ENCODE measurements around the gene CTRB1.
"Not testable (repeated sequence)": the region's sequence is repeated elsewhere in the genome, so short reads cannot be mapped to it uniquely, and the experiment has no call there.

The CTRB1 gene

DNA sequence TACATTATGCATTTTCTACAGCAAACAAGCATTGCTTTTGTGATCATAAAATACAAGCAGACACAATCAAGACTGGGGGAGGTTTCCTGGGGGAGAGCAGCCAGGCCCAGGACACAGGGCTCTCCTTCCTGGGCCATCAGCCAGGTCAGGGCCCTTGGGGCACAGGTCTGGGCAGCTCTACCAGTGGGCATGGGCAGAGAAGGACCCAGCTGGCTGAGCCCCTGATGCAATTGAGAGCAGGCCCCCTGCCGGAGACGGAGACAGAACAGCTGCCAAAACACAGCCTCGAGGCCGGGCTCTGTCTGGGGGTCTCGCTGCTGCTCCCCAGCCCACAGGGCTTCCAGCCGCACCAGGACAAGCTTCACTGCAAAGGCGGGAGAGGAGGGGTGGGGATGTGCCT lies 21.8 kb downstream of the CTRB1 start:
- not testable (repeated sequence) for DNase-seq (ENCODE audit: low read depth in 3 of 3)

DNA sequence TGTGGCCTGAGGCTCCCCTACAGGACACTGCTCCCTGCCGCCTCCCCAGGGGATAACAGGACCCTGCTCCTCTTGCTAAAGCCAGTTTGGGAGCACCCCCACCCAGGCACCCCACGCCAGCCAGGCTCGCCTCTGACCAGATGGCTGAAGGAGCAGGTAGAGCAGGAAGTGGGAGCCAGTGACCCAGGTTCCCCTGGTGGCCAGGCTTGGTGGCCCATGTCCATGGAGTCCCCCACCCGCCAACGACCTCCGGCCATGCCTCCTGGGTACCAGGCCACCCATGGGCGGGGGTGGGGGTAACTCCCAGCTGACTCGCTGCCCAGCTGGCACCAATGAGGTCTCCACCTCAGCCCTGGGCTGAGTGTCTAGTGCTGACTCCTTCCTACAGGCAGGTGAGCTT lies 22.6 kb downstream of the CTRB1 start:
- DNase-seq (ENCODE audit: low read depth in 3 of 3), result no peak

DNA sequence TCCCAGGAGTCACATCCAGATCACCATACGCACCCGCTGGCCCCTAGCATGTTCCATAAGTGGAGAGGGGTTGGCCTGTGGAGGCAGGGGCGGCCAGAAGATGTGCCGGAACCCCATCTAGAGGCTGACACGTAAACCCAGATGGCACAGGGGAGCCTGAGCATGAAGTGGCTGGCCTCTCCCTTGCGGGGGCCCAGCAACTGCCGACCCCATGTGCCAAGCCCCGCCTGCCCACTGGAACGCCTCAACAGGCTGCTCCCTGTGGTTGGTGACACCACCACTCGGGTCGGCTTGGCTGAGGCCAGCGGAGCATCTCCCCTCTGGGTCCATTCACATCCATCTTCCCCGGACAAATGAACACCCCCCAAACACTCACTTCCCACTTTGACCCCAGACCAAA lies 23.2 kb downstream of the CTRB1 start:
- DNase-seq (ENCODE audit: low read depth in 3 of 3), result no peak

DNA sequence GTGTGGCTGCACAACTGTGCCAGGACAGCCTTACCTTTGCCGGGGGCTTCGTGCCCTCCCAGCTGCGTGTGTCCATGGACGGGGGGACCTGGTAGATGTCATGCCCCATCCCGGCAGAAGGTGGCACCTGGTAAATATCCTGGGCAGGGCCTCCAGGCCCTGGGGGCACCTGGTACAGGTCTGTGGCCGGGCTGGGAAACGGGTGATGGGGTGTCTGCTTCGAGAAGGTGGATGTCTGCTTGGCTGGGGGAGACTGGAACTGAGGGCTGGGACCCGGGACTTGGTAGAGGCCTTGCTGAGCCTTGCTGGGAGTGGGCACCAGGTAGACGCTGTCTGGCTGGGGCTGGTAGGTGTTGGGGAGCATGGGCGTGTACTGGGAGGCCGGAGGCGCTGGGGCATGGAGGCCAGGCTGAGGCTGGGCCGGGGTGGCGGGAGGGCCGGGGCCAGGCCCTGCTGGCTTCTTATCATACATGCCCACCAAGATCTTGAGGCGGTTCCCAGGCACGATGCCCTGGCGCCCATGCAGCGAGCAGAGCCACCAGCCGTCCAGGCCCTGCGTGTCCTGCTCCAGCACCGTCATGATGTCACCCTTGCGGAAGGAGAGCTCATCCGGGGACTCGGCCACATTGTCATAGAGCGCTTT lies 23.8 kb downstream of the CTRB1 start:
- not testable (repeated sequence) for DNase-seq (ENCODE audit: low read depth in 3 of 3)

DNA sequence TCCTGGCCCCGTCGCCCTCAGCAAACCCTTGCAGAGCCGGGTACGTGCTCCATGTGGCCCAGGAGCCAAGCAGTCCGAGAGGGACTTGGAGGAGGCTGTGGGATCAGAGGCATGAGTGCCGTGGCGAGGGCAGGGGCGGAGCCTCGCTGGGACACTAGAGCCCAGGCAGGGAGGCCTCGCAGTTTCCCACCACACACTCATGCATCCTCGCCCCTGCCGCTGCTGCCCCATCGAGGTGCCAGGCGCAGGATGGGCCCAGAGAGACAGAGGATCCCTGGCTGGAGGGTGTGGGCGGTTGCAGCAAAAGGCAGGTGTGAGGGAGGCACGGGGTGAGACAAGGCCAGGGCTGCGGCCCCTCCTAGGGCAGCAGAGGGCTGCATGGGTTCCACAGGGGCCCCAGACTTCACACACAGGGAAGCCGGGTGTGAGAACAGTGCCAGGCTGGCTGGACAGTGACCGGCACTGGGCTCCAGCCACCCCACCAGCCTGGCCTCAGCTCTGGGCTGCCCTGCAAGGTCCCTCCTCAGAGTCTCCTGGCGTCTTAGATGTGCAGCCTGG lies 25.0 kb downstream of the CTRB1 start:
- DNase-seq (ENCODE audit: low read depth in 3 of 3), result no peak

DNA sequence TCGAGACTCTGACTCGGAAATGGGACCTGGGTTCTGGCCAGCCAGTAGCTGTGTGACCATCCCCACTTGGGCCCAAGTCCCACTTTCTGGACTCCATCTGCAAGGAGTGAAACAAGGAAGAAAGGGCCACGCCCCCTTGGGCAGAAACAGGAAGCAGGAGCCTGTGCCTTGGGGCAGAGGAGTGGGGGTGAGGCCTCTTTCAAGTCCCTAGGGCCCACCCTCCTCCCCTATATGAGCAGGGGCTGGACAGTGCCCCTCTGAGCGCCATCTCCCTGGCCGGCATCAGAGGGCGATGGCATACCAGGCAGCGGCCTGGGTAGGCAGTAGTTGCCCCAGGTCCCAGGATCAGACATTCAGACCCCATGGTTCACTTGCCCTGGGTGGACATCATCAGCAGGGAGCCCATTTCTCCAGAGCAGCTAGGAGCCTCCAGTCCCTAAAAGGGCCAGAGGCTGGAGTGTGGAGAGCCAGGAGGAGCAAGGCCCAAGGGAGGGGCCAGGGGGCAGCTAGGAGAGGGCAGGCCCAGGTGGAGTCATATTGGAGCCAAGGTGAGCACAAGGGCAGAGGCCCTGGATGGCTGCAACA lies 25.5 kb downstream of the CTRB1 start:
- no peak for DNase-seq (ENCODE audit: low read depth in 3 of 3)

DNA sequence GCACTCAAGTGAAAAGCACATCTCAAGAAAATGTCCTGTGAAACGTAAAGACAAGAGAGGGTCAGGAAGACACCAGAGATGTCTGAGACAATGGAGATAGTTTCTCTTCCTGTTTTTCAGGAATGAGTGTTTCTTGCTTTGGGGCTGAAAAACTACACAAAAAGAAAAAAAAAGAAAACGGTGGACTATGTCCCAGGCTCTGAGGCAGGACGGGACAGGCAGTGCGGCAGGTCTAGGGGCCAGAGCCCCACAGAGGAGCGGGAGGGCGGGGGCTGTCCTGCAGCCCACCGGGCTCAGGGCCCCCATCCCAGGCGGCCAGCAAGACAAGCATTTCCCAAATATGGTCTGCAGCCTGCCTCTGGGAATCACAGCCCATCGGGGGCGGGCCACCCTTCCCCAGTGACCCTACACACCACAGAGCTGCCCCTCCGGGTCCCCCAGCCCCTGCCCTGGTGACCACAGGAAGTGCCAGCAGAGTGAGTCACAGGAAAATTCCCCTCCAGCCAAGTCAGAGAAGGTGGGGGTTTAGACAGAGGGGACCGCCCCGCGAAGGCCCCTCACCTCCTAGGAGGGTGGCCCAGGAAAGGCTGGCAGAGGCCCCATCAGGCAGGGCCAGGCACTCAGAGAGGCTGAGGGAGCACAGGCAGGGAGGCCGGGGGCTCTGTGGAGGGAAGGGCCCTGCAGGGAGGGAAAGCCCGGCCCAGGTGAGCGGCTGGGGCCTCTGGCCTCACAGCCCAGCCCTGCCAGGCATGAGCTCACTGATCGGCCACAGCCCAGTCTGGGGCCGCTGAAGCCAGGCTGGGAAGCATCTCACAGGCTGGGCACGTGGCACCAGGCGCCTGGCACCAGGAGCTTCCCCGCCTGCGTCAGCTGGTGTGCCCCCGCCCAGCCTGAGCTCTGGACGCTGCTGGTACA lies 26.3 kb downstream of the CTRB1 start:
- no peak for DNase-seq (ENCODE audit: low read depth in 3 of 3)

DNA sequence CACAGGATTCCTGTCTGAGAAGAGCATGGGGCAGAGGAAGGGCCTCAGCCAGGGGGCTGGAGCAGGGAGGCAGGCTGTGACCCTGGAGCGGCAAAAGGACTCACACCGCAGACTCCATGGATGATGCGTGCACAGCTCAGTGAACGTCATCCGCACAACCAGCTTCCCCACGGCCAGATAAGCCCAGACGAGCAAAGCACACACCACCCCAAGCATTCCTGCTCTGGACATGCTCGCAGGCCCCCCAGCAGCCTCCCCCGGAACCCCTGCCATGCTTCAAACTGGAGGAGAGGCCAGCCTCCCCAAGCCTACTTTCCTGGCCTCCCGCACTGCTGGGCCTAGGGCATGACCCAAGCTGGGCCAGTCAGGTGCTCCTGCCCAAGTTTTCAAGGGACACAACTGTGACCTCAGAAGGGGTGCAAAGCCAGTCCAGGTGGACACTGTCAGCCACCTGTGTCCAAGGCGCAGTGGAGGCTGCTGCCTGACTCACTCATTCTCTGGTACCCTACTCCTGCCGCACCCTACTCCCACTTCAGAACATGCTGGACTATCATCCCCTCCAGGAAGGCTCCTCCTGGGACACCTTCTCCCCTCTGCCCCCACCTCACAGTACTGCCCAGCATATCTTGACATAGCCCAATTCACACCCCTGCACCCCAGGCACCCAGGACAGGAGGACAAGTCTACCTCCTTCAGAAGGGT lies 27.9 kb downstream of the CTRB1 start:
- no peak for DNase-seq (ENCODE audit: low read depth in 3 of 3)

DNA sequence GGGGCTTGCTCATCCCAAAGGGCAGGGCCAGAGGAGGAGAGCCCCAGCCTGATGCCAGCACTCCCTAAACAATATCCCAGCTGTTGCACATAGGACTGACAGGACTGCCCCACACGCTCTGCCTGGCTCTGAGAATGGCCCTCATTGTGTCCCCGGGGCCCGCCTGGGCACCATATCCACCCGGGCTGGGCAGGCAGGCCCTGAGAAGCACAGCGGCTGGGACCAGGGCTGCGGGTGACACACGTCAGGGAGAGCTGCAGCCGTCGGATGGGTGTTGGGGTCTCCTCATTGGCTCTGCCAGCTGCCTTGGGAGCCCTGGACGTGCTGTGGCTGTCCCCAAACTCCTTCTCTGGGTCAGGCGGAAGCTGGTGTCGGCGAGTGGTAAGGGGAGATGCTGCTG lies 28.5 kb downstream of the CTRB1 start:
- DNase-seq (ENCODE audit: low read depth in 3 of 3), result no peak

DNA sequence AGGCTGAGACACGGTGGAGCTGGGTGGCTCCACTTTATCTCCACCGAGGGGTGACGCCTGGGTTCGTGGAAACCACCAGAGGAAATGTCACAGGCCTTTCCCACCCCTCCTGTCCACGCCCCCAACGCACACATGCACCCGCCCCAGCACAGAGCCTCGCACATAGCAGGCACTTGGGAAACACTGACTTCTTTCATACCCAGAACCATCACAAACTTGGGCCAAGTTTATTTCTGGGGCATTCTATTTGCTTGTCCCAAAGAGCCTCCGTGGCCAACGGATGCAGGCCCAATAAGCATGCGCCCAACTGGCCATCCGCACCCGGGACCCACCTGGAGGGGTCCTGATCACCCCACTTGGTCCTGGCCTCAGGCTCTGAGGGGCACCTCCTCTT lies 29.4 kb downstream of the CTRB1 start:
- no peak for DNase-seq (ENCODE audit: low read depth in 3 of 3)

DNA sequence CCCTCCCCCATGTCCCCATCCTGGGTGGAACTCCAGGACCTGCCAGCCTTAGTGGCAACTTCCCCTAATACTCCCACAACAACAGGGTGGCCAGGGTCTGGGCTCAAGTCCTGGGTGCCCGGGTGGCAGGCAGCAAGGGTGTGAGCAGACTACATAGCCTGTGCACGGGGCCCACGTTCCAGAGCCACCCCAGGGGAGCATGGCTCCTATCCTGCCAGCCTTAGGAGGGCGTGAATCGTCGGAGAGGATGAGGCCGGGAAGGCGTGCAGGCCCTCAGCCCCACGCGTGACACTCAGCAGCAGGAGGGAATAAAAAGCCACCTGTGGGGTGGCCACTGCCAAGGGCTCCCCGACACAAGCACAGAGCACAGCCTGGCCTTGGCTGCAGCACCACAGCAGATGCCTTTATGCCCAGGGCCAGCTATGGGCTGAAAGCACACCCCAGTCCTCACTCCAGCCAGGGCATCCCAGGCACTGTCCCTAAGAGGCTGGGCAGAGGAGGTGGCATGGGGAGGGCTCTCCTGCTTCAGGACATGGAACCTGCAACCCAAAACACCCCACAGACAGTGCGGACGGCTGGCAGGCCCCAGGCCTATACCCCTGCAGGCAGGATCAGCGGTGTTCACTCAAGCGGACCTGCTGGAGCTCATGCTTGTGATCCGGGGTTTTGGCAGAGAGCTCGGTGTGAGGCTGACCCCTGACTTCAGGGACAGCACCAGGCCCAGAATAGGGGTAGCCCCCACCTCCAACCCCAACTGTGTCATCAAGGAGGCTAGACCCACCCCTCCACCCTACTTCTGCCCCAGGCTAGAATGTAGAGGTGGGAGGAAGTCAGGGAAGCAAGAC lies 30.0 kb downstream of the CTRB1 start:
- no peak for DNase-seq (ENCODE audit: low read depth in 3 of 3)

DNA sequence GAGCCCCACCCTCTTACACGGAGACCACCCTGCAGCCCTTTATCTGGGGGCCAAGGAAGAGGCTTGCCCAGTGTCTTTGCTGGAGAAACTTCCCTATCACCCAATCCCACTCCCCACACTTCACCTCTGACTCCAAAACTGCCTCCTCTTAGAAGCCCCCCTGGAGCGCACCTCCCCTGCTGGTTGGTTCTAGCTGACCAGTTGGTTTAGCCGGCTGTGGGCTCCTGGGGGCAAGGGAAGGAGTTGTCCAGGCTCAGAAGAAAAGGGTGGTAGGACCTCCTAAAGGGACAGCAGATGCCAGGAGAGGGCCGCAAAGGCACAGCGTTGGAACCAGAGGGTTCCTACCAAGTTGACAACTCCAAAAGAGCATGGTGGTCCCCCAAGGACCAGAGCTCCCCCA lies 30.7 kb downstream of the CTRB1 start:
- DNase-seq (ENCODE audit: low read depth in 3 of 3), result no peak

DNA sequence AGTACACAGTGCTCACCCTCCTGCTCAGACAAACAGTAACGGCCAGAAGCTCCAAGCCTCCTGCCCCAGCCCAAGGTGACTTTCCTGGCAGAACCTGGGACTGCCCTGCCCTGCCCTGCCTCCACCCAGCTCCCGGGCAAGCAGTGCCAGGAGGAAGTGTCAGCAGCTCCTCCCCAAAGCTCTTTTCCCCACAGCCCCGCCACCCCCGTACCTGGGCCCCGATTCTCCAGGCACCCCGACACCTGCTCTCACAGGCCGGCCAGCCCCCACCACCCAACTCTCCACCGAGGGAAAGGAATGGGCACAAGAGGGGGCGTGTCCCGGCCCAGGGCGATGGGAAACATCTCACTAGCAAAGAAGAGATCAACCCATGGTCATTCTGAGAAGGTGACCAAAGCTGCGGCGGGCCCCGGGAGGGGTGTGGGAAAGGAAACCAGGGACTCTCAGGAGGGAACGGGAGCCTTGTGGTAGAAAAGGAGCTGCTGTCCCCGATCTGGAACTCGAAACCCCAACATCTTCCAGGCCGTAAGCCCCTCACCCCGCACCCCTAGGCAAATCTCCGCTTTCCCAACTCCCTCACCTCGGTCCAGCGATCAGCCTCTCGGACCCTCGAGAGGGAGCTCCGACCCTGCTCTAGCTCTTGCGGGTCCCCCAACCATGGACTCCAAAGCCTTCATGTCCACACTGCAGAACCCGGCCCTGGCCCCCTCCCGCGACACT lies 31.5 kb downstream of the CTRB1 start:
- DNase-seq (ENCODE audit: low read depth in 3 of 3), result no peak

DNA sequence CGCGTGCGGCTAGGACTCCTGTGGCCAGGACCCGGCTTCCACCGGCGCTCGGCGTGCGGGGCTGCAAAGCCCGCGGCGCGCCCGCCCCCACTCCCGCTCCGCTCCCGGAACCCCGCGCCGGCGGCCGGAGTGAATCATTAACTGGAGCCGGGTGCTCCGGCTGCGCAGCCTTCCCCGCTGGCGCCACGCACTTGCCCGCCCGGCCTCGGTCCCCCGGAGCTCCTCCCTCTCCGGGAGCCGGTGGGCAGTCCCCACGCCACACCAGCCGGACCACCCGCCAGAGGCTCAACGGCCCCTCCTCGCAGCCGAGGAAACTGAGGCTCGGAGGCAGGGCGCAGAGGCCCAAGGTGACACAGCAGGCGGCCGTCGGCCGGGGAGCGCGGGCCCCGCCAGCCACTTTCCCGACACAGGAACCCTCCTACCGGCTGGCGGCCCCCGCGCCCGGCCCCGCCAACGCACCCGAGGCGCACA lies 32.1 kb downstream of the CTRB1 start:
- no peak for DNase-seq (ENCODE audit: low read depth in 3 of 3)

DNA sequence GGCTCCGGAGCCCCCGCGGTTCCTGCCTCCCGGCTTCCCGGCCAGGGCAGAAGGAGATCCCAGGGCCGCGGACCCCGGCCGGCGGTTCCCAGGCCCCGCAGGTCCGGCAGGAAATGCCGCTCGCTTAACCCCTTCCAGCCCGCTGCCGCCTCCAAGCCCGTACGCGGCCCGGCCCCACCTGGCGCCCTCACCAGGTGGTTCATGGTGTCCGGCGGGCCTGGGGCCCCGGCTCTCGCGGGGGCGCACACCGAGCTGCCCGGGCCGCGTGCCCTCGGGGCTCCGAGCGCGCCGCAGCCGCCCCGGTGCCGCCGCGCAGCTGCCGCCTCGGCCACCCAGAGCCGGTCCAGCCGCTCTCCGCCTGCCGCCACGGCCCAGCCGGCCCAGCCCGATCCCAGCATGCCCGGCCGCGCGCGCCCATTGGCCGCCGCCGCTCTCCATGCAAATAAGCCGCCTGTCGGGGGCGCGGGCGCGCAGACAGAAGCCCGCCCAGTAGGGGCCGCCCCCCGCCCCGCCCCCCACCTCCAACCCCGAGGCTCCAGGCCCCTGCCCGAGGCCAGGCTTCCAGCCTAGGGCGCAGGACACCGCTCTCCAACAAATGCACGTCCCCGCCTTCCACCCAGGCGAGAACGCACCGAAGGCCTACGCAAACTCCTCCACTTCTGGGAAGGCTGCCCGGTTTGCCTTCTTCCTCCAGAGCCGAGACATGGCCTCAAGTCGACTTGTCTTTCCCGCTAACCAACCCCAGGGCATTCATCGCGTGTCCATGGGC lies 32.7 kb downstream of the CTRB1 start, which contains the start of gene BCAR1:
TSS of gene BCAR1 (minus strand) at position 345 of the 769 bp plus-strand sequence. CDS start at position 203, 142 bp downstream.
- DNase-seq (ENCODE audit: low read depth in 3 of 3), result no peak

DNA sequence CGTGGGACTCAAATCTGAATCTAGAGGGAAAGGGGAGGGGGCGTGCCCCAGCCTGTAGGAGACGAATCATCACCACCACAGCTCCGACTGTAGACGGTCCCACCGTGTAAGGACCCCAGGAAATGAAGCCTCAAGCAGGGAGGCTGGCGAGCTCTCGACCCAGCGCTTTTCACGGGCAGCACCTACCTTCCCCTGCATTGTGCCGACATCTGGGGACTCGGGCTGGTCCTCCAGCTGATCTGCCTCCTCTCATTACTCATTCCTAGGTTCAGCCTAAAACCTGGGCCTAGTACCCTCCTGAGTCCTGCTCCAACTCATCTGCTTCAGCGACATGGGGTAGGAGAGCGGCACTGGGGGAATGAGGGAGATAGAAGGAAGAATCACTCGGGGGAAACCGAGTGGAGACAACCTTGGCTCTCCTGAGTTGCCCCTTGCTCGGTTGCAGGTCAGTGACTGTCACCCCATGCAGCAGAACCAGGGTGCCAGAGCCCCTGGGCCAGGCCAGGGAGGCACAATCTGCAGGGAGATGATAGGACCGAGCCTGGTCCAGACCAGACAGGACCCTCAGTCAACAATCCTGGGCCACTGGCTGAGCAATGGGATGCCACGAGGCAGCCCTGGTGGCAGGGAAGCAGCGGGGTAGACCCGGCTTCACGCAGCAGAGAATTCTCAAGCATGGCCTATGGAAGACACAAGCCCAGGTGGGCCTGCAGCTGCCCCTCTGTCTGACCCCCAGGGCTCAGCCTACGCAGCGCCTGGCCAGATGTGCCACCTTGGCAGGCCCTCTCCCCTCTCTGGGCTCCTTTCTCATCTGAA lies 33.5 kb downstream of the CTRB1 start:
- no peak for DNase-seq (ENCODE audit: low read depth in 3 of 3)

DNA sequence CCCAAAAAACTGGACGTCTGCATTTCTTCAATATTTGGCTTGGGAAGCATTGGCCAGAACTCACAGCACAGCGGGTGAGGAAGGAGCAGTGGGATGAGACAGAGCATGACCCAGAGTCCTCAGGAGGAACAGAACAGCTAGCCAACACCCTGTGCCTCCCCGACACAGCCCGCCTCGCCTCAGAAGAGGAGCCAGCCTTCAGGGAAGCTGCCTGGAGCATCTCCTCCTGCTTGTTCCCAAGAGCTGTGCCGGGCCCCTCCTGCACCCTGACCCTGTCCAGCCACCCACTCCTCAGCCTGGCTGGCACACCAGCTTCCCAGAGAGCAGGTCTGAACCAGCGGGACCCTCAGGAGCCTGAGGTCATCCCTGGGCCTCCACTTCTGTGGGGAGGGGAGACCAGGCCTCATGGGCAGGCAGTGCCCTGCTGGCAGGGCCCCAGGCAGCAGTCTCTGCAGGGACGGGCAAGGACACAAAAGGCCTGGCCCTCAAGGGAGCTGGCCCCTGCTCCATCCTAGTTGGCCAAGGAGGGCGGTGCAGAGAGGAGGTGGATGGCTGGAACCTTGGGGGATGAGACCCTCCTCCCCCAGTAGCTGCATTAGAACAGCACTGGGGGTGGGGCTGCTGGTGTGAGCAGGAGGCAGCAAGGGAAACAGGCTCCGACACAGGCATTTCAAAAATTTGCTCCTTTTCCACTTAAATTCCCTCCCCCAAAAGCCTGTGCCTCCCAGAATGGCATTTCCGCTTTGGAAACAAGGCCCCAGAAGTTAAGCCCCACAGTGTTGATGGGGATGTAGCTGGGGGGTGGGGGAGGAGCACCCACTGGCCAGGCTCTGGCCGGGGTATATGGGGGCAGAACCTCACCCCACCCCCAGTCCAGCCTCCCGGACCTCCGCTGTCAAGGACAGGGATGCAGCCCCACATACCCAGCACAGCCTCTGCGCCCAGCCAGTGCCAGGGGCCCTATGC lies 34.4 kb downstream of the CTRB1 start:
- DNase-seq (ENCODE audit: low read depth in 3 of 3), result no peak
